K562 (cell line): Measurements from ENCODE around the gene CTCFL. TPM values are rescaled to one million over a fixed set of nuclear protein-coding genes. Genes with fewer than 3 reads are reported as not detected.

Source experiments
- CBFA2T2 ChIP-seq: fragments of 450-650 bp; conservative IDR thresholded peaks from 2 replicates; pipeline ENCODE4 v1.6.1; 2017; ENCODE audit warnings: mild to moderate bottlenecking
- EGR1 ChIP-seq: fragments of 450-650 bp; conservative IDR thresholded peaks from 2 replicates; pipeline ENCODE4 v1.6.1; 2017; ENCODE audit warnings: mild to moderate bottlenecking
- ETS1 ChIP-seq: conservative IDR thresholded peaks from 2 replicates; pipeline ENCODE4 v1.6.1; 2011; ENCODE audit warnings: low read depth, mild to moderate bottlenecking, low read length; ENCODE audit not compliant: control insufficient read depth
- HMBOX1 ChIP-seq: sonication (generic); IDR thresholded peaks from 2 replicates; pipeline ENCODE4 v1.6.1; 2016
- MEIS2 ChIP-seq: fragments of 450-650 bp; IDR thresholded peaks from 2 replicates; pipeline ENCODE4 v1.6.1; 2014; ENCODE audit warnings: mild to moderate bottlenecking; ENCODE audit not compliant: partially characterized antibody
- NFYB ChIP-seq: IDR thresholded peaks from 2 replicates; pipeline ENCODE4 v1.6.1; 2011; ENCODE audit warnings: mild to moderate bottlenecking, moderate library complexity; ENCODE audit not compliant: insufficient read length; ENCODE audit errors: extremely low read depth
- RBM25 ChIP-seq: fragments of 200-400 bp; formaldehyde crosslinking; IDR thresholded peaks from 2 replicates; pipeline ENCODE4 v1.6.1; 2018; ENCODE audit warnings: low read length, low read depth, moderate library complexity; ENCODE audit not compliant: severe bottlenecking
- TCF3 ChIP-seq: sonication (generic); formaldehyde crosslinking; IDR thresholded peaks from 2 replicates; pipeline ENCODE4 v1.4.0; 2020; ENCODE audit warnings: mild to moderate bottlenecking, missing genetic modification reagents
- TFAP4 ChIP-seq: sonication (generic); formaldehyde crosslinking; IDR thresholded peaks from 2 replicates; pipeline ENCODE4 v1.8.0; 2022; ENCODE audit warnings: missing genetic modification reagents, mild to moderate bottlenecking, moderate library complexity, borderline replicate concordance
- ZNF699 ChIP-seq: fragments of 250-450 bp; sonication (Bioruptor Pico); IDR thresholded peaks from 2 replicates; pipeline ENCODE4 v1.8.0; 2021; ENCODE audit warnings: mild to moderate bottlenecking, moderate library complexity; ENCODE audit not compliant: insufficient replicate concordance
- polyA plus RNA-seq, 8 experiments: library from polyadenylated mRNA; depleted of rRNA in 4 of 8; stranded (reverse) in 5 of 8; unstranded in 3 of 8; fragments of >200 nt; fragmentation: Nextera tagmentation in 2 of 8; fragmentation: Illumina TruSeq in 1 of 8; extraction: Ambion mirVana in 2 of 8; extraction: Trizol in 1 of 8; gene quantifications; 2 replicates each; pipeline versions ENCODE4 v1.2.1 to v1.2.3, GENCODE V29; 2011 to 2014; ENCODE audit warnings: inconsistent platforms in 1 of 8, missing spikeins in 1 of 8
- total RNA-seq, 7 experiments: library from RNA; depleted of rRNA in 6 of 7; stranded (reverse); fragments of >200 nt in 6 of 7; fragmentation: Illumina TruSeq in 2 of 7; extraction: Trizol in 2 of 7; gene quantifications; 2 replicates each; pipeline versions ENCODE4 v1.2.1 to v1.2.3, GENCODE V29; 2011 to 2021; ENCODE audit warnings: low replicate concordance in 1 of 7
- TF ChIP-seq, protein P1 (sequence below): sonication (generic); formaldehyde crosslinking; IDR thresholded peaks from 2 replicates; pipeline ENCODE4 v1.9.0; 2022; ENCODE audit warnings: mild to moderate bottlenecking, missing genetic modification reagents
- TF ChIP-seq, protein P2 (sequence below): fragments of 450-650 bp; IDR thresholded peaks from 2 replicates; pipeline ENCODE4 v1.6.1; 2016; ENCODE audit warnings: mild to moderate bottlenecking, moderate library complexity

CTCFL gene
- total and polyA plus RNA-seq, 9 of the 15 experiments (the other 6 are each of a cell fraction or from before 2014, with no cell fraction given), result 42.4 to 188 (median 111) TPM

- TF ChIP-seq ZNF699 (CRISPR knock-in tag) (no peak), RBM25 (peak; percentile 50), NFYB (peak; percentile 85), CBFA2T2 (peak; percentile 36), HMBOX1 (peak; percentile 67), MEIS2 (peak; percentile 66), ETS1 (no peak), EGR1 (peak; percentile 45; the same call in 1 of the 2 replicates), TCF3 (CRISPR knock-in tag) (peak; percentile 76), TFAP4 (CRISPR knock-in tag) (peak; percentile 52; the same call in 1 of the 2 replicates)
- TF ChIP-seq, protein P1, sequence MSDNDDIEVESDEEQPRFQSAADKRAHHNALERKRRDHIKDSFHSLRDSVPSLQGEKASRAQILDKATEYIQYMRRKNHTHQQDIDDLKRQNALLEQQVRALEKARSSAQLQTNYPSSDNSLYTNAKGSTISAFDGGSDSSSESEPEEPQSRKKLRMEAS (CRISPR knock-in tag), result 0 out of 2 replicates have a peak, but pooled peaks have one; percentile 17
- TF ChIP-seq, protein P2, sequence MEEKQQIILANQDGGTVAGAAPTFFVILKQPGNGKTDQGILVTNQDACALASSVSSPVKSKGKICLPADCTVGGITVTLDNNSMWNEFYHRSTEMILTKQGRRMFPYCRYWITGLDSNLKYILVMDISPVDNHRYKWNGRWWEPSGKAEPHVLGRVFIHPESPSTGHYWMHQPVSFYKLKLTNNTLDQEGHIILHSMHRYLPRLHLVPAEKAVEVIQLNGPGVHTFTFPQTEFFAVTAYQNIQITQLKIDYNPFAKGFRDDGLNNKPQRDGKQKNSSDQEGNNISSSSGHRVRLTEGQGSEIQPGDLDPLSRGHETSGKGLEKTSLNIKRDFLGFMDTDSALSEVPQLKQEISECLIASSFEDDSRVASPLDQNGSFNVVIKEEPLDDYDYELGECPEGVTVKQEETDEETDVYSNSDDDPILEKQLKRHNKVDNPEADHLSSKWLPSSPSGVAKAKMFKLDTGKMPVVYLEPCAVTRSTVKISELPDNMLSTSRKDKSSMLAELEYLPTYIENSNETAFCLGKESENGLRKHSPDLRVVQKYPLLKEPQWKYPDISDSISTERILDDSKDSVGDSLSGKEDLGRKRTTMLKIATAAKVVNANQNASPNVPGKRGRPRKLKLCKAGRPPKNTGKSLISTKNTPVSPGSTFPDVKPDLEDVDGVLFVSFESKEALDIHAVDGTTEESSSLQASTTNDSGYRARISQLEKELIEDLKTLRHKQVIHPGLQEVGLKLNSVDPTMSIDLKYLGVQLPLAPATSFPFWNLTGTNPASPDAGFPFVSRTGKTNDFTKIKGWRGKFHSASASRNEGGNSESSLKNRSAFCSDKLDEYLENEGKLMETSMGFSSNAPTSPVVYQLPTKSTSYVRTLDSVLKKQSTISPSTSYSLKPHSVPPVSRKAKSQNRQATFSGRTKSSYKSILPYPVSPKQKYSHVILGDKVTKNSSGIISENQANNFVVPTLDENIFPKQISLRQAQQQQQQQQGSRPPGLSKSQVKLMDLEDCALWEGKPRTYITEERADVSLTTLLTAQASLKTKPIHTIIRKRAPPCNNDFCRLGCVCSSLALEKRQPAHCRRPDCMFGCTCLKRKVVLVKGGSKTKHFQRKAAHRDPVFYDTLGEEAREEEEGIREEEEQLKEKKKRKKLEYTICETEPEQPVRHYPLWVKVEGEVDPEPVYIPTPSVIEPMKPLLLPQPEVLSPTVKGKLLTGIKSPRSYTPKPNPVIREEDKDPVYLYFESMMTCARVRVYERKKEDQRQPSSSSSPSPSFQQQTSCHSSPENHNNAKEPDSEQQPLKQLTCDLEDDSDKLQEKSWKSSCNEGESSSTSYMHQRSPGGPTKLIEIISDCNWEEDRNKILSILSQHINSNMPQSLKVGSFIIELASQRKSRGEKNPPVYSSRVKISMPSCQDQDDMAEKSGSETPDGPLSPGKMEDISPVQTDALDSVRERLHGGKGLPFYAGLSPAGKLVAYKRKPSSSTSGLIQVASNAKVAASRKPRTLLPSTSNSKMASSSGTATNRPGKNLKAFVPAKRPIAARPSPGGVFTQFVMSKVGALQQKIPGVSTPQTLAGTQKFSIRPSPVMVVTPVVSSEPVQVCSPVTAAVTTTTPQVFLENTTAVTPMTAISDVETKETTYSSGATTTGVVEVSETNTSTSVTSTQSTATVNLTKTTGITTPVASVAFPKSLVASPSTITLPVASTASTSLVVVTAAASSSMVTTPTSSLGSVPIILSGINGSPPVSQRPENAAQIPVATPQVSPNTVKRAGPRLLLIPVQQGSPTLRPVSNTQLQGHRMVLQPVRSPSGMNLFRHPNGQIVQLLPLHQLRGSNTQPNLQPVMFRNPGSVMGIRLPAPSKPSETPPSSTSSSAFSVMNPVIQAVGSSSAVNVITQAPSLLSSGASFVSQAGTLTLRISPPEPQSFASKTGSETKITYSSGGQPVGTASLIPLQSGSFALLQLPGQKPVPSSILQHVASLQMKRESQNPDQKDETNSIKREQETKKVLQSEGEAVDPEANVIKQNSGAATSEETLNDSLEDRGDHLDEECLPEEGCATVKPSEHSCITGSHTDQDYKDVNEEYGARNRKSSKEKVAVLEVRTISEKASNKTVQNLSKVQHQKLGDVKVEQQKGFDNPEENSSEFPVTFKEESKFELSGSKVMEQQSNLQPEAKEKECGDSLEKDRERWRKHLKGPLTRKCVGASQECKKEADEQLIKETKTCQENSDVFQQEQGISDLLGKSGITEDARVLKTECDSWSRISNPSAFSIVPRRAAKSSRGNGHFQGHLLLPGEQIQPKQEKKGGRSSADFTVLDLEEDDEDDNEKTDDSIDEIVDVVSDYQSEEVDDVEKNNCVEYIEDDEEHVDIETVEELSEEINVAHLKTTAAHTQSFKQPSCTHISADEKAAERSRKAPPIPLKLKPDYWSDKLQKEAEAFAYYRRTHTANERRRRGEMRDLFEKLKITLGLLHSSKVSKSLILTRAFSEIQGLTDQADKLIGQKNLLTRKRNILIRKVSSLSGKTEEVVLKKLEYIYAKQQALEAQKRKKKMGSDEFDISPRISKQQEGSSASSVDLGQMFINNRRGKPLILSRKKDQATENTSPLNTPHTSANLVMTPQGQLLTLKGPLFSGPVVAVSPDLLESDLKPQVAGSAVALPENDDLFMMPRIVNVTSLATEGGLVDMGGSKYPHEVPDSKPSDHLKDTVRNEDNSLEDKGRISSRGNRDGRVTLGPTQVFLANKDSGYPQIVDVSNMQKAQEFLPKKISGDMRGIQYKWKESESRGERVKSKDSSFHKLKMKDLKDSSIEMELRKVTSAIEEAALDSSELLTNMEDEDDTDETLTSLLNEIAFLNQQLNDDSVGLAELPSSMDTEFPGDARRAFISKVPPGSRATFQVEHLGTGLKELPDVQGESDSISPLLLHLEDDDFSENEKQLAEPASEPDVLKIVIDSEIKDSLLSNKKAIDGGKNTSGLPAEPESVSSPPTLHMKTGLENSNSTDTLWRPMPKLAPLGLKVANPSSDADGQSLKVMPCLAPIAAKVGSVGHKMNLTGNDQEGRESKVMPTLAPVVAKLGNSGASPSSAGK, result 0 out of 2 replicates have a peak, but pooled peaks have one; percentile 21
Observed at GRCh38 chr20:57460781-57461465, 64.0 kb downstream of the CTCFL start (continued).
